HepG2 (cell line): ENCODE data around the gene PELI1. TPM values are rescaled to one million over a fixed set of nuclear protein-coding genes. Genes with fewer than 3 reads are reported as not detected.

ENCODE experiments used
- ATAC-seq: fragments of 200-7000 bp; cut with Tn5 transposase; 3 replicates; pipeline ENCODE4 v1.9.1; 2020; ENCODE audit warnings: mild to moderate bottlenecking, moderate library complexity
- BruUV-seq: library from RNA; stranded (reverse); fragments of 400-500 nt; replicated peaks from 2 replicates; lab custom pipeline; 2021; lab: Mats Ljungman, UMichigan
- CTCF ChIA-PET: fragments of 300-600 bp; formaldehyde crosslinking; extraction: SDS; loops from one replicate; lab custom pipeline; 2021; ENCODE audit warnings: low total read pairs, inconsistent platforms, low intra/inter-chr PET ratio; lab: Yijun Ruan, JAX
- POLR2A ChIA-PET: fragments of 350-600 bp; sonication (Branson Sonifier 250); formaldehyde crosslinking; loops from one replicate; lab custom pipeline; 2020; ENCODE audit warnings: antibody characterized with exemption, inconsistent platforms; lab: Yijun Ruan, JAX
- DNase-seq: peaks from one replicate; pipeline ENCODE4 v3.0.0-alpha.2; 2015; ENCODE audit warnings: low spot score
- FAIRE-seq: peaks from 3 replicates; lab custom pipeline; 2011; peaks lifted over from hg19 to GRCh38; lab: Jason Lieb, UNC
- H2AFZ ChIP-seq: one replicate; pipeline ENCODE4 v1.6.1; 2011; ENCODE audit warnings: low read length, inconsistent platforms
- H3K27ac ChIP-seq: fragments of 300-600 bp; 3 replicates; pipeline ENCODE4 v1.8.0; 2011; ENCODE audit warnings: mixed run types, mild to moderate bottlenecking, mixed read lengths, low read length, inconsistent platforms; ENCODE audit not compliant: insufficient read depth; ENCODE audit errors: extremely low read length
- H3K27me3 ChIP-seq, 2 experiments: fragments of 200-600 bp in 1 of 2; 2 replicates in 1 of 2; 3 replicates in 1 of 2; pipeline versions ENCODE4 v1.6.0 to v1.8.0; 2011; ENCODE audit warnings: low read length in 2 of 2, mild to moderate bottlenecking in 2 of 2, moderate library complexity in 2 of 2, inconsistent platforms in 1 of 2; ENCODE audit not compliant: insufficient read depth in 2 of 2, control insufficient read depth in 1 of 2
- H3K36me3 ChIP-seq, 2 experiments: fragments of 200-600 bp in 1 of 2; replicated peaks in 1 of 2; 2 replicates in 1 of 2; 3 replicates in 1 of 2; pipeline versions ENCODE4 v1.5.1 to v1.8.0; 2011; ENCODE audit warnings: low read length in 2 of 2, inconsistent platforms in 1 of 2; ENCODE audit not compliant: insufficient read depth in 2 of 2, control insufficient read depth in 1 of 2
- H3K4me1 ChIP-seq: 2 replicates; pipeline ENCODE4 v1.5.1; 2012; ENCODE audit warnings: low read length, inconsistent platforms; ENCODE audit not compliant: insufficient read depth
- H3K4me2 ChIP-seq: 2 replicates; pipeline ENCODE4 v1.6.0; 2011; ENCODE audit warnings: low read depth, low read length, inconsistent platforms
- H3K4me3 ChIP-seq, 3 experiments: fragments of 200-600 bp in 1 of 3; sonication (generic), shearing (Covaris generic) in 1 of 3; replicated peaks in 1 of 3; 2 replicates each; pipeline ENCODE4 v1.5.1; 2011 to 2016; ENCODE audit warnings: low read length in 3 of 3, inconsistent platforms in 2 of 3, low read depth in 2 of 3, mild to moderate bottlenecking in 2 of 3, control low read depth in 1 of 3, mixed read lengths in 1 of 3; ENCODE audit not compliant: insufficient read depth in 1 of 3
- H3K79me2 ChIP-seq: one replicate; pipeline ENCODE4 v1.6.1; 2011; ENCODE audit warnings: low read length, inconsistent platforms; ENCODE audit not compliant: insufficient read depth
- H3K9ac ChIP-seq: 2 replicates; pipeline ENCODE4 v1.6.0; 2011; ENCODE audit warnings: mild to moderate bottlenecking, low read depth, low read length, inconsistent platforms; ENCODE audit not compliant: insufficient read depth
- H3K9me3 ChIP-seq: 2 replicates; pipeline ENCODE4 v1.5.1; 2012; ENCODE audit warnings: mild to moderate bottlenecking, low read length
- H4K20me1 ChIP-seq: 2 replicates; pipeline ENCODE4 v1.6.0; 2011; ENCODE audit warnings: inconsistent platforms, mild to moderate bottlenecking, low read length, moderate library complexity; ENCODE audit not compliant: insufficient read depth
- AHR ChIP-seq: IDR thresholded peaks from 2 replicates; pipeline ENCODE4 v1.6.1; 2018; ENCODE audit warnings: missing genetic modification reagents, missing compliant biosample characterization
- ZNF572 ChIP-seq: sonication (generic); formaldehyde crosslinking; IDR thresholded peaks from 2 replicates; pipeline ENCODE4 v1.5.1; 2020; ENCODE audit warnings: mild to moderate bottlenecking, missing genetic modification reagents
- ZNF737 ChIP-seq: sonication (generic); formaldehyde crosslinking; IDR thresholded peaks from 2 replicates; pipeline ENCODE4 v1.5.0; 2020; ENCODE audit warnings: missing genetic modification reagents, mild to moderate bottlenecking, borderline replicate concordance
- WGBS: methylation state at CpG from one replicate; pipeline ENCODE4 v1.1.6; 2017; ENCODE audit warnings: low lambda C conversion rate; 5-methylcytosine and 5-hydroxymethylcytosine counted together
- in situ Hi-C: cut with HindIII; loops from 2 replicates; pipeline ENCODE4 v1.10.0; 2017; ENCODE audit warnings: low pct_unique_long_range_greater_than_20kb; ENCODE audit not compliant: extremely low pct_ligation_motif_present
- intact Hi-C: fragments of 100-400 bp; cut with micrococcal nuclease; formaldehyde crosslinking; loops from one replicate; pipeline ENCODE4 v1.10.0; 2022; ENCODE audit not compliant: unreplicated experiment
- polyA plus RNA-seq, 8 experiments: library from polyadenylated mRNA; depleted of rRNA in 3 of 8; stranded (reverse) in 7 of 8; unstranded in 1 of 8; fragments of >200 nt; fragmentation: Illumina TruSeq in 4 of 8; extraction: Trizol in 4 of 8; gene quantifications; 2 replicates each; pipeline versions ENCODE4 v1.2.1 to v1.2.3, GENCODE V29; 2011 to 2016; ENCODE audit warnings: low read depth in 4 of 8, missing spikeins in 1 of 8, mixed read lengths in 1 of 8; ENCODE audit not compliant: insufficient read depth in 1 of 8
- total RNA-seq, 5 experiments: library from RNA; depleted of rRNA; stranded (reverse); fragments of >200 nt; fragmentation: Illumina TruSeq; extraction: Trizol; gene quantifications; 2 replicates each; pipeline ENCODE4 v1.2.3, GENCODE V29; 2016; ENCODE audit warnings: low read depth in 1 of 5
- TF ChIP-seq, protein P1 (sequence below): fragments of 450-650 bp; IDR thresholded peaks from 2 replicates; pipeline ENCODE4 v1.6.1; 2017; ENCODE audit warnings: mild to moderate bottlenecking
- TF ChIP-seq, protein P2 (sequence below): sonication (generic); formaldehyde crosslinking; IDR thresholded peaks from 2 replicates; pipeline ENCODE4 v1.9.0; 2021; ENCODE audit warnings: missing genetic modification reagents, mild to moderate bottlenecking, borderline replicate concordance

The PELI1 gene
- total and polyA plus RNA-seq, 2 of the 13 experiments (the other 11 are each of a cell fraction or from before 2014, with no cell fraction given) = 12.5 to 16.2 TPM

DNA sequence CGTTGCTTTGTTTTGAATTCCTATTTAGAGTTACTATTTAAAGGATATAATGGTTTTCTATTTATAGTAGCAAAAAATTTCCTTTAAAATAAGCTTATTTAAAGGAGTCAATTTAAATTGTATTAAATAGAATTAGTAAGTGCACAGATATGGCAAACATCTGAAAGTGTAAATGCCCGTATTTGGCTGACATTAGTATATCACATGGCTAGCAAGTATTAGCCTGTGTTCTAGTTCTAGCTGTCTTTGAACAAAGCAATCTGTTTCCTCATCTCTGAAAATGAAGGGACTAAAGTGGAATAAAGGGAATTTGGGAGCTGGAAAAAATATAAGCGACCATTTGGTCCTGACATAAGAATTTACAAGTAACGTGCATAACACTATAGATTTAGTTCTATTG, 32.2 kb downstream of the PELI1 start:
- H3K27me3 ChIP-seq = no peaks in the 10 kb centered on the region
- CTCF ChIA-PET = no interaction called here
- H3K4me2 ChIP-seq = no peak overlapping the region
- BruUV-seq = no TSS peak
- H3K9ac ChIP-seq = no peak overlapping the region
- intact Hi-C loops (no loop called here), in situ Hi-C loops (no loop called here)
- no peak overlapping the region for H3K4me3 ChIP-seq
- no peak for DNase-seq
- no peak overlapping the region for H2AFZ ChIP-seq
- H3K27ac ChIP-seq = no peak overlapping the region
- peaks cover 60% of the 10 kb centered on the region for H3K4me1 ChIP-seq
- POLR2A ChIA-PET = no interaction called here
- H3K9me3 ChIP-seq = no peaks in the 10 kb centered on the region
- H3K36me3 ChIP-seq = no peaks in the 10 kb centered on the region
- peaks cover 61% of the 10 kb centered on the region for H3K79me2 ChIP-seq
- WGBS = 94% methylated on average over 4 of the region's 4 CpGs
- no peak for TF ChIP-seq AHR
- TF ChIP-seq, protein P1, sequence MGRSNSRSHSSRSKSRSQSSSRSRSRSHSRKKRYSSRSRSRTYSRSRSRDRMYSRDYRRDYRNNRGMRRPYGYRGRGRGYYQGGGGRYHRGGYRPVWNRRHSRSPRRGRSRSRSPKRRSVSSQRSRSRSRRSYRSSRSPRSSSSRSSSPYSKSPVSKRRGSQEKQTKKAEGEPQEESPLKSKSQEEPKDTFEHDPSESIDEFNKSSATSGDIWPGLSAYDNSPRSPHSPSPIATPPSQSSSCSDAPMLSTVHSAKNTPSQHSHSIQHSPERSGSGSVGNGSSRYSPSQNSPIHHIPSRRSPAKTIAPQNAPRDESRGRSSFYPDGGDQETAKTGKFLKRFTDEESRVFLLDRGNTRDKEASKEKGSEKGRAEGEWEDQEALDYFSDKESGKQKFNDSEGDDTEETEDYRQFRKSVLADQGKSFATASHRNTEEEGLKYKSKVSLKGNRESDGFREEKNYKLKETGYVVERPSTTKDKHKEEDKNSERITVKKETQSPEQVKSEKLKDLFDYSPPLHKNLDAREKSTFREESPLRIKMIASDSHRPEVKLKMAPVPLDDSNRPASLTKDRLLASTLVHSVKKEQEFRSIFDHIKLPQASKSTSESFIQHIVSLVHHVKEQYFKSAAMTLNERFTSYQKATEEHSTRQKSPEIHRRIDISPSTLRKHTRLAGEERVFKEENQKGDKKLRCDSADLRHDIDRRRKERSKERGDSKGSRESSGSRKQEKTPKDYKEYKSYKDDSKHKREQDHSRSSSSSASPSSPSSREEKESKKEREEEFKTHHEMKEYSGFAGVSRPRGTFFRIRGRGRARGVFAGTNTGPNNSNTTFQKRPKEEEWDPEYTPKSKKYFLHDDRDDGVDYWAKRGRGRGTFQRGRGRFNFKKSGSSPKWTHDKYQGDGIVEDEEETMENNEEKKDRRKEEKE = no peak
- TF ChIP-seq ZNF737 (CRISPR knock-in tag) = no peak
- TF ChIP-seq ZNF572 (CRISPR knock-in tag) = no peak
- TF ChIP-seq, protein P2, sequence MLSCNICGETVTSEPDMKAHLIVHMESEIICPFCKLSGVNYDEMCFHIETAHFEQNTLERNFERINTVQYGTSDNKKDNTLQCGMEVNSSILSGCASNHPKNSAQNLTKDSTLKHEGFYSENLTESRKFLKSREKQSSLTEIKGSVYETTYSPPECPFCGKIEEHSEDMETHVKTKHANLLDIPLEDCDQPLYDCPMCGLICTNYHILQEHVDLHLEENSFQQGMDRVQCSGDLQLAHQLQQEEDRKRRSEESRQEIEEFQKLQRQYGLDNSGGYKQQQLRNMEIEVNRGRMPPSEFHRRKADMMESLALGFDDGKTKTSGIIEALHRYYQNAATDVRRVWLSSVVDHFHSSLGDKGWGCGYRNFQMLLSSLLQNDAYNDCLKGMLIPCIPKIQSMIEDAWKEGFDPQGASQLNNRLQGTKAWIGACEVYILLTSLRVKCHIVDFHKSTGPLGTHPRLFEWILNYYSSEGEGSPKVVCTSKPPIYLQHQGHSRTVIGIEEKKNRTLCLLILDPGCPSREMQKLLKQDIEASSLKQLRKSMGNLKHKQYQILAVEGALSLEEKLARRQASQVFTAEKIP (CRISPR knock-in tag) = no peak
- ATAC-seq = no peak
- no peak for FAIRE-seq
- no peaks in the 10 kb centered on the region for H4K20me1 ChIP-seq
